Limb (tissue), 2 donors: ENCODE data around the gene HIP1.
"Not testable (repeated sequence)": the region's sequence is repeated elsewhere in the genome, so short reads cannot be mapped to it uniquely, and the experiment has no call there.

Experiments
- DNase-seq, 2 donors: peaks; one replicate each; pipeline ENCODE4 v3.0.0-alpha.2; 2016; ENCODE audit errors: extremely low spot score in 2 of 2

The HIP1 gene

GRCh38 chr7:75578081-75578480, 160.7 kb downstream of the HIP1 start:
- no peak for DNase-seq

GRCh38 chr7:75575488-75576121, 163.1 kb downstream of the HIP1 start:
- DNase-seq, result peak in 1 of 2 donors; percentile 12

GRCh38 chr7:75573477-75574019, 165.2 kb downstream of the HIP1 start:
- DNase-seq, result no peak

DNA sequence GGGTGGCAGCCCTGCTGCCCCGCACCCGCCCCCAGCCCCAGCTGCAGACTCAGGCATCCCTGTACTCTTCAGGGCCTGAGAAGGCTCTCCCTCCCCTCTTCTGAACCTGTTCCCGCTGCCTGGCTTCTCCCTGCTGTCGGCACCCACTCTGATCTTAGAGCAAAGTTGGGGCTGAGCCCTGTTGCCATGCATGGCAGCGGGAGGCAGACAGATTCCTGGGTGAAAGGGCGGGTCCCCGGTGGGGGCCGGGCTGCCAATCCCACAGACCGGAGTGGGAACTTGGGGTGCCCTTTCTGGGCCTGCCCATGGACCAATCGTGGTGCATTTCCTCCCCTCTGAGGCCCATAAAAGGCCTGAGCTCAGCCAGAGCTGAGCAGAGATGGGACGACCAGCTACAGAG, 165.9 kb downstream of the HIP1 start:
- no peak for DNase-seq

GRCh38 chr7:75572396-75572795, 166.3 kb downstream of the HIP1 start:
- DNase-seq, result no peak

- no peak for DNase-seq
Observed at GRCh38 chr7:75571209-75571608, 167.5 kb downstream of the HIP1 start.

- not testable (repeated sequence) for DNase-seq
Observed at GRCh38 chr7:75569629-75570282, 169.0 kb downstream of the HIP1 start.

- no peak for DNase-seq
Observed at GRCh38 chr7:75567948-75568595, 170.7 kb downstream of the HIP1 start.

- DNase-seq, result peak; percentile 67 to 72
Observed at GRCh38 chr7:75565132-75565837, 173.5 kb downstream of the HIP1 start.

GRCh38 chr7:75563171-75563570, 175.6 kb downstream of the HIP1 start:
- DNase-seq, result no peak

GRCh38 chr7:75559976-75560365, 178.8 kb downstream of the HIP1 start:
- no peak for DNase-seq

DNA sequence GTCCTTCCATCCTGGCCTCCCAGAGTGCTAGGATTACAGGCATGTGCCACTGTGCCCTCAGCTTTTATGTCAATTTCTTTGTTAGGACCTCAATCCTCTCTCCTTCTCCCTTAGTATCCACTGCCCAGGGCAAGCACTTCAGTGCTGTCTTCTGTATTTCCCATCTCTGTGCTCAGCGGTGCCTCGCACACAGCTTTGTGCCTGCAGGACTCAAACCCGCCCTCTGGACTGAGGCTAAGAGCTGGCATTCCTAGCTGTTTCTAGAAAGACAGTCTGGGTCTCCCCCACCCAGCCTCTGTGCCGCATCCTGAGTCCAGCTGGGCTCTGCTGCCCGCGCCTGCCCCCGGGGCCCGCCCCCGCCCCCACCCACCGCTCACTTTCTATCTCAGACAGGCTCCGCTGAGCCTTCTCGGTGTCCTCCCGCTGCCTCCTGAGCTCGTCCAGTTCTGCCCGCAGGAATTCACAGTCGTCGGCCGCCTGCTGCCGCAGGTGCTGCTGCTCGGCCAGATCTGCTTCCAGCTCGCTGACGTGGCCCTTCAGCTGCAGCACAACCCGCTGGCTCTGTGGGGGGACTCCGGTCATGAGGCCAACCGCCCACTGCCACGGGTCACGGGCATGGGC, 179.3 kb downstream of the HIP1 start:
- no peak for DNase-seq

GRCh38 chr7:75556835-75557234, 181.9 kb downstream of the HIP1 start:
- not testable (repeated sequence) for DNase-seq

DNA sequence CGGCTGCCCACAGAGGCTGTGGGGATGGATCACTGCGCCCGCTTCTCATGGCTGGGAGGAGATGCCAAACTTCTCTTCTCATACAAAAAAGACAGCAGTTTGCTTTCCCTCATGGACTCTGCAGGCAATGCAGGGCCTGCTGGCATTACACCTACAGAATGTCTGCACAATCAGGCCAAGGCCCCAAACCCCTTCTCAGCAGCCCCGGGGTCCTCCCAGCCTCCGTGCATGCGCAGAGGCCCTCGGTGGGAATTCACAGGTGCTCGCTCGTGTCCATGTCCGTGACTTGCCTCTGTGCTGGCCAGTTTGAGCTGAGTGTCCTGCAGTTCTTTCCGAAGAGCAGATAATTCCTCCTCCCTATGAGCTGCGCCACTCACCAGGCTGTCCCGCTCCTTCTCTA, 183.0 kb downstream of the HIP1 start:
- DNase-seq, result no peak

- DNase-seq, result no peak
Observed at GRCh38 chr7:75546237-75547015, 192.3 kb downstream of the HIP1 start.

DNA sequence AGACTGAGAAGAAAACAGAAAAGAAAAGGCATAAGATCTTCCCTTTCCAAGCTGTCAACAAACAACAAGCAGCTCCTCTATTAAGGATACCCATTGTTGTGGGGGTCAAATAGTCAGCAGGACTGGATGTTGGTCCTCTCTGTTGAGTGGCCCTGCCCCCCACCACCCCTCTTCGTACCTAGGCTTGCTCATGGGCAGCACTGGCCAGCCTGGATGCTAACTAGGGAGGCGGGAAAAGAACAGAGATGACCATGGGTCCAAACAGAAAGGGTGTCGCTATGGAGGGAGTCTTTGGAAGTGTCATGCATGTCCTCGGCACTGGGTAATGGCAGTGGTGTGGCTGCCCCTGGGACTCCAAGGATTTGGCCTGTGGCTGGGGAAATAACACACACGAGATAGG, 201.0 kb downstream of the HIP1 start:
- DNase-seq, result no peak

DNA sequence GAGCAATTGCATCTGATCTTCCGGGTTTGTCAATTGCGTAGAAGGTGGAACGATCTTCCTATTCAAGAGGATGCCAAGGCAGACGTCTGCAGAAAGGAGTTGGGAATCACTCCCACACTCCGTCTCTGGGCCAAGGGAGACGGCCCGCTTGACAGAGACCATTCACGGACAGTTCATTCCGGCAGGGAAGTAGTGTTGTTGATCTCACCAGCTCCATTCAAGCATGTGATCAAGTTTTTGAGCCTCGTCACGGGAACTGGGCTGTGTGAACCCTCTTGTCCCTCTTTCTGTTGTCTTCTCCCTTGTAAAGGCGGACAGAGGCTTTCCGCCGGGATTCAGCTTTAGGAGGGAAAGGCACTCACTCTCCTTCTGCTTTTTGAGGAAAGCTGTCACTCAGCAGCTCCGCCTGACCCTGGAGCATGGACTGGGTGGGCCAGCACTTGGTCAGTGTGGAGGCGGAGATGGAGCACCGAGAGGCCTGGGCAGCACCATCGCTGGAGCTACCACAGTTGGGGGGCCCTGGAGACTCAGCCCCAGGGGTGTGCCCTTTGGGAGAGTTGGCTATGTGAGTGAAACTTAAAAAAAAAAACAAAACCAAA, 201.7 kb downstream of the HIP1 start:
- no peak for DNase-seq

DNA sequence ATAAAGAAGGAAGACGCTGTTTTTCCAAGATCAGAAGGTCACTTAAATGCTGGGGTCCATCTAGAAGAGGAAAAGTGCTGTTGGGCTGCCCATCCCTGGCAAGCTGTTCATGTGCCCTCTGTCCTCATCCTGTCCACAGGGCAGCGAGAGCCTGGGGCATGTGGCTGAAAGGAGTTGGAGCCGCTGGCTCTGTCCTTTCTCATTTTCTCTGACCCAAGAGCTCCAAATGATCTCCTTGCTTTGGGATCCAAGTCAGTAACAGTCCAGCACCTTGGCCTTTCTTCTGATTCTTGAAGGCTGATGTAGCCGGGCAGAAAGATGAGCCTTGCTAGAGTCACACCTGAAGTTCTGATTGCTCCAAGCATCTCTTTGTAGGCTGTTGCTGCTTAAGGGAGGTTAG, 202.2 kb downstream of the HIP1 start:
- no peak for DNase-seq

DNA sequence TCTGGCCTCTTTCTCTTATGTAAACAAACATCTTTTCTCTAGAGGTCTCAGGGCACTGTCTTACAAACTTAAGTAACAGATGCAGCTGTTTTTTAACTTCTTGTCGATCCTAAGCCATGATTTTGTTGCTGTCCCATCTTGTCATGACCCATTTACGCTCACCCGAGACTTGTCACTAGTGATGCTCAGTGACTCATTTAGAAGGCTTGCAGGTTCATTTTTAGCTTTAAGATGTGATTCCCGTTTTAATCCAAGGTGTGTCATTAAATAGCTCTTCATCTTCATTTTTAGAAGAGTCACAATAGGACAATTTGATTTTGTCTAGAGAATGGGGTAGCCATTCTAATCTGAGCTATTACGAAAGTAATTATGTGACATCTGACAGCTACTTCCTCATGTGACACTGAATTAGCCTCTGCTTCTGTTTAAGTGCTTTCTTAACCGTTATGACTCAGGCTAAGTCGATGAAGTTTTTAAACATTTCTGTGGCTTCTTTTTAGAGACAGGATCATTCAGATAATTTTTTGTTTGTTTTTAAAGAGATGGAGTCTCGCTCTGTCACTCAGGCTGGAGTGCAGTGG, 203.9 kb downstream of the HIP1 start:
- DNase-seq, result no peak

GRCh38 chr7:75533926-75534325, 204.8 kb downstream of the HIP1 start:
- no peak for DNase-seq
